MCF 10A (cell line): ENCODE results near the gene GAPVD1. TPM values are rescaled to one million over a fixed set of nuclear protein-coding genes. Genes with fewer than 3 reads are reported as not detected.

Experiments used
- BruUV-seq: library from RNA; stranded (reverse); fragments of 400-500 nt; replicated peaks from 2 replicates; lab custom pipeline; 2021; lab: Mats Ljungman, UMichigan
- CTCF ChIA-PET: fragments of 300-600 bp; sonication (Branson Sonifier 250); formaldehyde crosslinking; extraction: SDS; loops from one replicate; lab custom pipeline; 2021; ENCODE audit warnings: antibody characterized with exemption, inconsistent platforms; lab: Yijun Ruan, JAX
- POLR2A ChIA-PET: fragments of 300-600, 350-650 bp; sonication (Branson Sonifier 250); formaldehyde crosslinking; extraction: SDS; loops from one replicate; lab custom pipeline; 2020; ENCODE audit warnings: antibody characterized with exemption, inconsistent platforms; lab: Yijun Ruan, JAX
- DNase-seq: peaks from one replicate; pipeline ENCODE4 v3.0.0-alpha.2; 2018; ENCODE audit not compliant: unreplicated experiment
- H3K27ac Mint-ChIP-seq: one replicate; pipeline ENCODE4 v1.8.0; 2022; ENCODE audit warnings: mild to moderate bottlenecking, low read depth, mixed read lengths; ENCODE audit not compliant: unreplicated experiment
- H3K27me3 Mint-ChIP-seq: one replicate; pipeline ENCODE4 v1.8.0; 2022; ENCODE audit warnings: mixed read lengths; ENCODE audit not compliant: insufficient read depth, unreplicated experiment
- H3K36me3 Mint-ChIP-seq: one replicate; pipeline ENCODE4 v1.8.0; 2022; ENCODE audit warnings: mild to moderate bottlenecking, moderate library complexity, mixed read lengths; ENCODE audit not compliant: insufficient read depth, unreplicated experiment
- H3K4me1 Mint-ChIP-seq: one replicate; pipeline ENCODE4 v1.8.0; 2022; ENCODE audit warnings: mixed read lengths; ENCODE audit not compliant: insufficient read depth, unreplicated experiment
- H3K4me3 Mint-ChIP-seq: one replicate; pipeline ENCODE4 v1.8.0; 2022; ENCODE audit warnings: mild to moderate bottlenecking, moderate library complexity, mixed read lengths; ENCODE audit not compliant: unreplicated experiment
- H3K9me3 Mint-ChIP-seq: one replicate; pipeline ENCODE4 v1.8.0; 2022; ENCODE audit warnings: mixed read lengths; ENCODE audit not compliant: unreplicated experiment
- CTCF ChIP-seq: fragments of 200-600 bp; IDR thresholded peaks from one replicate; pipeline ENCODE4 v1.8.0; 2022; ENCODE audit warnings: antibody characterized with exemption, mild to moderate bottlenecking; ENCODE audit not compliant: unreplicated experiment
- intact Hi-C: fragments of 100-400 bp; cut with micrococcal nuclease; formaldehyde crosslinking; loops from 2 replicates; pipeline ENCODE4 v1.14.1; 2022
- total RNA-seq: library from RNA; stranded (reverse); gene quantifications from 2 replicates; pipeline ENCODE4 v1.2.3, GENCODE V29; 2022

Gene GAPVD1
- total RNA-seq, 1 experiment from 2014 or later = 46.2 TPM

- intact Hi-C loops = no loop called here
- Mint-ChIP-seq H3K36me3 (peaks cover 10% of the 10 kb centered on the region), H3K9me3 (no peaks in the 10 kb centered on the region), H3K27ac (no peak overlapping the region), H3K4me3 (no peak overlapping the region), H3K4me1 (peaks cover 5% of the 10 kb centered on the region), H3K27me3 (no peaks in the 10 kb centered on the region)
- POLR2A ChIA-PET = interaction anchor here (0.5 to 1.2 kb wide), 5 partner anchors 11 to 415 kb away, joined by 3 to 6 read pairs (median 3); partner anchors contain the start of gene HSPA5
- BruUV-seq = no TSS peak
- DNase-seq = peak; percentile 4
- TF ChIP-seq CTCF = no peak
- CTCF ChIA-PET = interaction anchor here (0.5 to 0.6 kb wide), 2 partner anchors 16 to 26 kb away, joined by 3 to 4 read pairs; no protein-coding TSS in a partner anchor
Observed at GRCh38 chr9:125293134-125293533, 31.5 kb downstream of the GAPVD1 start.

- no peak overlapping the region for H3K27ac Mint-ChIP-seq
- peaks cover 24% of the 10 kb centered on the region for H3K36me3 Mint-ChIP-seq
- BruUV-seq = no TSS peak
- TF ChIP-seq CTCF = no peak
- peaks cover 5% of the 10 kb centered on the region for H3K4me1 Mint-ChIP-seq
- POLR2A ChIA-PET = interaction anchor here (2.0 kb wide), 1 partner anchor 54 kb away, joined by 7 read pairs; the partner anchor contains the start of gene HSPA5
- CTCF ChIA-PET = no interaction called here
- intact Hi-C loops = no loop called here
- H3K9me3 Mint-ChIP-seq = no peaks in the 10 kb centered on the region
- no peak for DNase-seq
- no peaks in the 10 kb centered on the region for H3K27me3 Mint-ChIP-seq
- H3K4me3 Mint-ChIP-seq = no peak overlapping the region
Observed at GRCh38 chr9:125295657-125296056, 34.0 kb downstream of the GAPVD1 start.

GRCh38 chr9:125296843-125297372 is 35.3 kb downstream of the GAPVD1 start:
- POLR2A ChIA-PET = interaction anchor here (1.0 kb wide), 1 partner anchor 36 kb away, joined by 3 read pairs; no protein-coding TSS in a partner anchor
- intact Hi-C loops = no loop called here
- peaks cover 5% of the 10 kb centered on the region for H3K4me1 Mint-ChIP-seq
- no peak for DNase-seq
- H3K4me3 Mint-ChIP-seq = no peak overlapping the region
- CTCF ChIA-PET = interaction anchor here (0.7 to 1.1 kb wide), 2 partner anchors 16 to 37 kb away, joined by 3 read pairs; no protein-coding TSS in a partner anchor
- H3K9me3 Mint-ChIP-seq = no peaks in the 10 kb centered on the region
- no peak for TF ChIP-seq CTCF
- no peak overlapping the region for H3K27ac Mint-ChIP-seq
- no peaks in the 10 kb centered on the region for H3K27me3 Mint-ChIP-seq
- H3K36me3 Mint-ChIP-seq = peaks cover 36% of the 10 kb centered on the region
- BruUV-seq = no TSS peak

- TF ChIP-seq CTCF = no peak
- CTCF ChIA-PET = interaction anchor here (0.6 to 1.1 kb wide), 2 partner anchors 14 to 15 kb away, joined by 3 read pairs; no protein-coding TSS in a partner anchor
- Mint-ChIP-seq H3K36me3 (peaks cover 46% of the 10 kb centered on the region), H3K4me1 (peaks cover 5% of the 10 kb centered on the region), H3K9me3 (no peaks in the 10 kb centered on the region), H3K27ac (no peak overlapping the region), H3K4me3 (no peak overlapping the region), H3K27me3 (no peaks in the 10 kb centered on the region)
- DNase-seq = no peak
- POLR2A ChIA-PET = interaction anchor here (0.5 to 1.3 kb wide), 3 partner anchors 16 to 37 kb away, joined by 3 read pairs; no protein-coding TSS in a partner anchor
- no TSS peak for BruUV-seq
- intact Hi-C loops = no loop called here
Observed at GRCh38 chr9:125297917-125298316, 36.3 kb downstream of the GAPVD1 start.
